GM23248 (cell line): ENCODE measurements around the gene ZNF74. TPM values are rescaled to one million over a fixed set of nuclear protein-coding genes. Genes with fewer than 3 reads are reported as not detected.

ENCODE experiments used
- DNase-seq: peaks from one replicate; pipeline ENCODE4 v3.0.0-alpha.2; 2015
- H2AFZ ChIP-seq: fragments of 200-600 bp; sonication (generic); 2 replicates; pipeline ENCODE4 v1.6.1; 2016; ENCODE audit warnings: antibody characterized with exemption
- H3F3A ChIP-seq: fragments of 200-600 bp; sonication (generic); 2 replicates; pipeline ENCODE4 v1.6.1; 2016; ENCODE audit warnings: mild to moderate bottlenecking, antibody characterized with exemption, mixed run types; ENCODE audit not compliant: insufficient read depth
- H3K27ac ChIP-seq: fragments of 200-600 bp; sonication (generic); 2 replicates; pipeline ENCODE4 v1.5.1; 2016; ENCODE audit warnings: mild to moderate bottlenecking
- H3K27me3 ChIP-seq: fragments of 200-600 bp; sonication (generic); replicated peaks from 2 replicates; pipeline ENCODE4 v1.6.1; 2016; ENCODE audit warnings: mild to moderate bottlenecking; ENCODE audit not compliant: insufficient read depth
- H3K36me3 ChIP-seq: fragments of 200-600 bp; sonication (generic); 2 replicates; pipeline ENCODE4 v1.6.1; 2016; ENCODE audit warnings: low read depth, mild to moderate bottlenecking
- H3K4me1 ChIP-seq: fragments of 200-600 bp; sonication (generic); 2 replicates; pipeline ENCODE4 v1.6.1; 2016; ENCODE audit warnings: mild to moderate bottlenecking; ENCODE audit not compliant: insufficient read depth
- H3K4me2 ChIP-seq: fragments of 200-600 bp; sonication (generic); one replicate; pipeline ENCODE4 v1.6.1; 2016; ENCODE audit warnings: mild to moderate bottlenecking; ENCODE audit not compliant: unreplicated experiment
- H3K4me3 ChIP-seq: fragments of 200-600 bp; sonication (generic); 2 replicates; pipeline ENCODE4 v1.5.1; 2016; ENCODE audit warnings: mild to moderate bottlenecking
- H3K79me2 ChIP-seq: fragments of 200-600 bp; sonication (generic); 2 replicates; pipeline ENCODE4 v1.6.1; 2016; ENCODE audit warnings: mild to moderate bottlenecking; ENCODE audit not compliant: insufficient read depth
- H3K9ac ChIP-seq: fragments of 200-600 bp; sonication (generic); 2 replicates; pipeline ENCODE4 v1.6.1; 2016; ENCODE audit warnings: mild to moderate bottlenecking
- H3K9me2 ChIP-seq: fragments of 200-600 bp; sonication (generic); 2 replicates; pipeline ENCODE4 v1.6.1; 2016; ENCODE audit warnings: mixed run types, mild to moderate bottlenecking, moderate library complexity; ENCODE audit not compliant: insufficient read depth
- H3K9me3 ChIP-seq: fragments of 200-600 bp; sonication (generic); one replicate; pipeline ENCODE4 v1.6.1; 2017; ENCODE audit warnings: low read depth
- H4K20me1 ChIP-seq: fragments of 200-600 bp; sonication (generic); 2 replicates; pipeline ENCODE4 v1.6.0; 2016; ENCODE audit not compliant: insufficient read depth
- EZH2 ChIP-seq: fragments of 200-600 bp; sonication (generic); IDR thresholded peaks from 2 replicates; pipeline ENCODE4 v1.6.1; 2018; ENCODE audit warnings: antibody characterized with exemption, mild to moderate bottlenecking; ENCODE audit not compliant: insufficient read depth, poor library complexity, severe bottlenecking
- EZH2phosphoT487 ChIP-seq: fragments of 200-600 bp; sonication (generic); IDR thresholded peaks from 2 replicates; pipeline ENCODE4 v1.6.1; 2018; ENCODE audit warnings: antibody characterized with exemption, moderate library complexity, mild to moderate bottlenecking, low read depth; ENCODE audit not compliant: insufficient read depth
- WGBS, 2 experiments: methylation state at CpG; one replicate each; pipeline ENCODE4 v1.1.6; 2015 to 2017; ENCODE audit warnings: low lambda C conversion rate in 2 of 2, low coverage in 1 of 2; ENCODE audit errors: missing lambda C conversion rate in 2 of 2; 5-methylcytosine and 5-hydroxymethylcytosine counted together
- in situ Hi-C: fragments of 300-500 bp; cut with MboI; formaldehyde crosslinking; loops from 2 replicates; pipeline ENCODE4 v1.15.0; 2020
- polyA plus RNA-seq: library from polyadenylated mRNA; unstranded; fragments of >200 nt; fragmentation: Nextera tagmentation; extraction: Ambion mirVana; gene quantifications from 2 replicates; pipeline ENCODE4 v1.2.1, GENCODE V29; 2016
- total RNA-seq: library from RNA; depleted of rRNA; stranded (reverse); fragments of >200 nt; shearing (Covaris generic); gene quantifications from 2 replicates; pipeline ENCODE4 v1.2.3, GENCODE V29; 2014

ZNF74 gene
- total and polyA plus RNA-seq, 2 experiments from 2014 or later: 3.7 to 11.5 TPM

DNA sequence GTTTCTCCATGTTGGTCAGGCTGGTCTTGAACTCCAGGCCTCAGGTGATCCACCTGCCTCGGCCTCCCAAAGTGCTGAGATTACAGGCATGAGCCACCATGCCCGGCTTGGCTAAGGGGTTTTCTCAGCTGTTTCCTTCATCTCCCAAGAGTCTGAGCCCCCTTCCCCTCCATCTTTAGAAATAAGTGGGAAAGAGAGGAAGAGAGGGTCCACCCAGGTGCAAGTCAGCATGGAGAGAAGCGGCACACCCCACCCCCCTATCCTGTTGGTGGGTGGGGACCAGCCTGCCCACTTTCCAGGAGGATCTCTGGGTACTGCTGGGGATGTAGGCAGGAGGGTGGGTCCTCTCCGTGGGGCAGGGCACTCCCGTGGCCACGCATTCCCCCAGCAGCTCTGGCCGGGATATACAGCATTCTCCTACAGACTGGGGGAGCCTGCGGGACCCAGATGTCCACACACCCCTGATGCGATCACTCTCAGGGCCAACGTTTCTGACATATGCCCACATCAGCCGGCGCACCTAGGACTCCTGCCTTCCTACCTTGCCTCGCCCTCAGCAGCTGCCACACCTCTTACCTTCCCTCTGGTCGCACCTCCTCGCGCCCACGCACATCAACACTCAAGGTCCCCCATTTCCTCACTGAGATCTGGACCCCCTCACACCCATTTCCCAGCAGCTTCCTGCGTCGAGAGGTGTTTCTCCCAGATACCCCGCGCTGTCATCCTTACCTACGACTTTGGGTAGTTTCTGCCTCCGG, 34.7 kb downstream of the ZNF74 start:
- H4K20me1 ChIP-seq: peaks cover 5% of the 10 kb centered on the region; the same call in 1 of the 2 replicates
- 97 to 98% methylated on average over 22 to 23 of the region's 23 CpGs for WGBS, 2 experiments

DNA sequence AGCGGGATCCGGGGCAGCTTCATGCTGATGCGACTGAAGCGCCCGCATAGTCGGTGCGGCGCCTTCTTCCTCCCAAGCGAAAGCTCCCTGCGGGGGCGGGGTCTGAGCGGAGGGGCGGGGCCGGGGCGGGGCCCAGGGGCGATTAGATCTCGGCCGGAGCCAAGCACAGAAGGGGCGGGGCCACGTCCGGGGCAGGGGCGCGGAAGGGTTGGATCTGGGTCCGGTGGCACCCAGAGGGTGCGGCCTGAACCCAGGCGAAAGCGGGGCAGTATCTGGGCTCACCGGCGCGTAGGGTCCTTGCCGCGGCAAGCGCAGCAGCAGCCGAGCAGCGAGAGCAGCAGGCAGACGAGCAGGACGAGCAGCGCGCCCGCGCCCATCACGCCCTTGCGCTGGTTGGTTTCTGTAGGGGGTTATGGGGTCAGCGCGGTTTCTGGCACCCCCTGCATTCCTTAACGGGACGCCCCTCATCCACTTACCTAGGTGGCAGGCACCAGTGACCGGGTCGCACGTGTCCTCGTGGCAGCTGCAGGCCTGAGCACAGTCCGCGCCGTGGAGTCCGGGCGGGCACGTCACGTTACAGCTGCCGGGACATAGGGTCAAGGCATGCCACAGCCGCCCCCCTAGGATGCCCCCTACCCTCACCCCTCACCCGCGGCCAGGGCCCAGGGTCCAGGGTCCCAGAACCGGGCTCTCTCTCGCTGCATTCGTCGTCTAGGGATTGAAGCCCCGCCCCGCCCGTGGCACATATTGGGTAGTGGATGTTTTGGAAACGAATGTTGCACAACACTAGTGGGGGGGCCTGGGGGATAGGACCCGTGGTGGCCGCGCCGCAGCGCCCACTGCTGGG, 35.5 kb downstream of the ZNF74 start:
- H3K9me2 ChIP-seq: no peaks in the 10 kb centered on the region
- H3K27me3 ChIP-seq: no peaks in the 10 kb centered on the region
- no peak overlapping the region for H3K27ac ChIP-seq
- TF ChIP-seq EZH2phosphoT487 (no peak), EZH2 (no peak)
- peaks cover 5% of the 10 kb centered on the region; the same call in 1 of the 2 replicates for H4K20me1 ChIP-seq
- WGBS, 2 experiments: 90 to 94% methylated on average over 43 to 75 of the region's 75 CpGs
- H3K79me2 ChIP-seq: peaks cover 50% of the 10 kb centered on the region
- no peak overlapping the region for H3K9ac ChIP-seq
- H3K4me2 ChIP-seq: no peak overlapping the region
- peaks cover 8% of the 10 kb centered on the region; the same call in 1 of the 2 replicates for H3K36me3 ChIP-seq
- no peaks in the 10 kb centered on the region for H3K4me1 ChIP-seq
- H2AFZ ChIP-seq: no peak overlapping the region; the same call in 1 of the 2 replicates
- no peak for DNase-seq
- H3F3A ChIP-seq: no peaks in the 10 kb centered on the region
- H3K9me3 ChIP-seq: no peaks in the 10 kb centered on the region
- H3K4me3 ChIP-seq: no peak overlapping the region
- in situ Hi-C loops: no loop called here

More for the DNA sequence above, 34.7 kb downstream of the ZNF74 start:
- H3K9me2 ChIP-seq: no peaks in the 10 kb centered on the region
- H3K27me3 ChIP-seq: no peaks in the 10 kb centered on the region
- no peak overlapping the region for H3K27ac ChIP-seq
- no peak for DNase-seq
- H3K36me3 ChIP-seq: peaks cover 8% of the 10 kb centered on the region; the same call in 1 of the 2 replicates
- no peaks in the 10 kb centered on the region for H3K9me3 ChIP-seq
- no peak overlapping the region for H3K4me2 ChIP-seq
- no peak overlapping the region for H3K4me3 ChIP-seq
- in situ Hi-C loops: no loop called here
- no peaks in the 10 kb centered on the region for H3K4me1 ChIP-seq
- peaks cover 42% of the 10 kb centered on the region for H3K79me2 ChIP-seq
- H3F3A ChIP-seq: no peaks in the 10 kb centered on the region
- no peak overlapping the region for H3K9ac ChIP-seq
- TF ChIP-seq EZH2: no peak
- no peak for TF ChIP-seq EZH2phosphoT487
- H2AFZ ChIP-seq: no peak overlapping the region

DNA sequence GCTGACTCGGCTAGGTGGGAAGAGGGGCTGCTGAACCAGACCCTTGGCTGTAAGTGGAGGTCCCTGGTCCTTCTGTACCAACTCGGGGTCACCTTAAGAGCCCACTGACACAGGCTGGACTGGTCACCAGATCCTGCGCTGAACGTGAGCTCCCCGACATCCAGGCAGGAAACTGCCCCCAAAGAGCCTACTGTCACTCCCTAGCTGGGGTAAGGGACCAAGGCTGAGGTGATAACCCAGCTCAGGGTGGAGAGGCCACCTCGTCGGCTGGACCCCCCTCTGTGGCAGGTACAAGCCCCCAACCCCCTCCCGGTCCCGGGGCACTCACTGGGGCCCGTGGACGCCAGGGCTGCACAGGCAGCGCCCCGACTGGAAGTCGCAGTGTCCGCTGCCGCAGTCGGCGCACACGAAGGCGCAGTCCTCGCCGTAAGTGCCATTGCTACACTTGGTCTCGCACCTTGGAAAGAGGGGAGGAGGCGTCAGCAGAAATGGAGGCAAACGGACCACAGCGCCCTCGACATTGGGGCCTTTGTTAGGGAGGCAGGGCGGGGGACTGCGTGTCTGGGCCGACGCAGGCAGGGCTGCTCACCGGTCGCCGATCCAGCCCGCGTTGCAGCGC, 36.3 kb downstream of the ZNF74 start:
- WGBS, 2 experiments: 96% methylated on average over 37 of the region's 37 CpGs
- in situ Hi-C loops: no loop called here
- no peak for TF ChIP-seq EZH2
- no peak for TF ChIP-seq EZH2phosphoT487
- Histone ChIP-seq H2AFZ (no peak overlapping the region), H3K36me3 (peaks cover 8% of the 10 kb centered on the region; the same call in 1 of the 2 replicates), H3K9me2 (no peaks in the 10 kb centered on the region), H3K27ac (no peak overlapping the region), H3K4me3 (no peak overlapping the region), H3K9me3 (no peaks in the 10 kb centered on the region), H4K20me1 (peaks cover 5% of the 10 kb centered on the region; the same call in 1 of the 2 replicates), H3K79me2 (peaks cover 58% of the 10 kb centered on the region), H3K4me1 (peaks cover 3% of the 10 kb centered on the region; the same call in 1 of the 2 replicates), H3K9ac (no peak overlapping the region), H3F3A (no peaks in the 10 kb centered on the region), H3K4me2 (no peak overlapping the region), H3K27me3 (no peaks in the 10 kb centered on the region)
- DNase-seq: no peak
